ENCODE data around the gene ANKRD31. TPM values are rescaled to one million over a fixed set of nuclear protein-coding genes. Genes with fewer than 3 reads are reported as not detected.

Gene ANKRD31
- total RNA-seq, 1 experiment from 2014 or later = 0.48 TPM

DNA sequence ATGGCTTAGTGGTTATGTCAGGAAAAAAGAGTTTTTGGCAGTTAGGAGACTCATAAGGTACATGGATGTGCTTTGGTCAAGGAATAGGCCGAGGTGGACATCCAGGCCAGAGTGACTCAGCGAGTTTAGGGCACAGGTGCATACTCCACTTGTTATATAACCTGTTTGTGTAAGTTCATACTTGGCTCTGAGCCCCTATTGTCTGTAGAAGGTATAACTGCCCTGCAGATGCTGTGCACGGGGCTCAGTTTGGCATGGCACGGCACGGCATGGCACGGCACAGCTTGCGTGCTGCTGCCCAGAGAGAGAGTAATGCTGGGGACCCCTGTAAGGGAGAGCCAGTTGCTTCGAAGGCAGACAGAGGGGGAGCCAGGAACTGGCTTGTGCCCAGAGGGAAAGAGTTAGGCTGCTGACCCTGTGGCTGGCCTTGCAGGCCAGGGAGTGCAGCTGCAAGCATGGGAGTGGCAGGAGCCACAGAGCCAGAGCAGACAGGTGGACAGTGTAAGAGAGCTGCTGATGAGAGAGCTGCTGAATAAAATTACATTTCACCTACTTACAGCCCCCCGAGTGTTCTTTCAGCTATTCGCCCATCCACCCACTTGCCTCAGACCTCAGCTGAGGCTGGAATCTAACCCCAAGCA is 216.5 kb downstream of the ANKRD31 start:
- Histone ChIP-seq H3K79me2 (ENCODE audit: low read depth) (no peaks in the 10 kb centered on the region), H3K36me3 (ENCODE audit: low read depth) (no peaks in the 10 kb centered on the region), H3K4me1 (replicated peaks; ENCODE audit: insufficient read depth) (peaks cover 23% of the 10 kb centered on the region), H4K20me1 (ENCODE audit: insufficient read depth) (no peaks in the 10 kb centered on the region), H2AFZ (no peak overlapping the region), H3K27me3 (ENCODE audit: insufficient read depth, low read depth) (no peaks in the 10 kb centered on the region), H3K9me3 (ENCODE audit: insufficient read depth, low read depth) (peaks cover 5% of the 10 kb centered on the region; the same call in 1 of the 2 replicates), H3K4me3 (no peak overlapping the region), H3K4me2 (no peak overlapping the region), H3K9me2 (ENCODE audit: insufficient read depth) (no peaks in the 10 kb centered on the region), H3F3A (ENCODE audit: insufficient read depth, low read depth) (no peaks in the 10 kb centered on the region), H3K27ac (peak overlapping the region; percentile 64)
- POLR2A ChIA-PET (ENCODE audit: unreplicated experiment) = no interaction called here
- BruUV-seq (replicated peaks) = no TSS peak
- TF ChIP-seq CTCF (conservative IDR thresholded peaks at IDR 0.05) = no peak; the same call in 1 of the 2 replicates
- CTCF ChIA-PET = interaction anchor here (0.6 kb wide), 1 partner anchor 21 kb away, joined by 4 read pairs; no protein-coding TSS in a partner anchor
- intact Hi-C loops (cut with micrococcal nuclease; ENCODE audit: unreplicated experiment) = no loop called here
- peak; percentile 41 to 80 for DNase-seq

DNA sequence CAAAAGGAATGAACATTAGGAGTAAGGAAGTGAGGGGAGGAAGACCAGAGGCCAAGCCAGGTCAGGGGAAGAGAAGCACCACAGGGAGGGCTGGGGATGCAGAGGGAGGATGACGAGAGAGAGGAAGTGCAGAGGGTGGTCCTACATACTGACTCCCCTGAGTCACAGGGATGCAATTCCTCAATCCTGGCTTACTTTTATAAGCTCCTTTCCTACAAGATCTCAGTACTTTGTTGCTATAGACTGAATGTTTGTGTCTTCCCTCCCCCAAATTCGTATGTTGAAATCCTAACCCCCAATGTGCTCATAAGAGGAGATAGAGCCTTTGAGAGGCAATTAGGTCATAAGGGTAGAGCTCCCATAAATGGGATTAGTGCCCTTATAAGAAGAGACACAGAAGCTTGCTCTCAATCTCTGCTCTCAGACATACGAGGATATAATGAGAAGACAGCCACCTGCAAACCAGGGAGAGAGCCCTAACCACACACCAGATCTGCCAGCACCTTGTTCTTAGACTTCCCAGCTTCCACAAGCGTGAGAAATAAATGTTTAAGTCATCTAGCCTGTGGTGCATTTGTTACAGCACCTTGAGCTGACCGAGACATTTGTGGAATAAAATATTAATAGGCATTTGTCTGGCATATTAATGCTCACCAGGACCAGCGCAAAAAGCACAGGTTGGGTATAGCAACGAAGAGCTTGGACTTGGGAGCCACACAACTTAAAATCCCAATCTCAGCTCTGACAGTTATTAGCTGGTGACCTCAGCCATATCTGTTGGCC is 217.7 kb downstream of the ANKRD31 start:
- no peaks in the 10 kb centered on the region for H3K9me2 ChIP-seq (ENCODE audit: insufficient read depth)
- peaks cover 10% of the 10 kb centered on the region; the same call in 1 of the 2 replicates for H3K9me3 ChIP-seq (ENCODE audit: insufficient read depth, low read depth)
- ChIA-PET POLR2A (ENCODE audit: unreplicated experiment) (interaction anchor here (0.6 to 0.7 kb wide), 2 partner anchors 223 to 614 kb away, joined by 4 to 8 read pairs; no protein-coding TSS in a partner anchor), CTCF (no interaction called here)
- H3F3A ChIP-seq (ENCODE audit: insufficient read depth, low read depth) = no peaks in the 10 kb centered on the region
- no peaks in the 10 kb centered on the region for H3K27me3 ChIP-seq (ENCODE audit: insufficient read depth, low read depth)
- BruUV-seq (replicated peaks) = no TSS peak
- H3K36me3 ChIP-seq (ENCODE audit: low read depth) = no peaks in the 10 kb centered on the region
- no peak overlapping the region for H3K4me2 ChIP-seq
- TF ChIP-seq CTCF (conservative IDR thresholded peaks at IDR 0.05) = no peak
- no peak for TF ChIP-seq EZH2 (IDR thresholded peaks at IDR 0.05; ENCODE audit: low read depth)
- no peak overlapping the region for H2AFZ ChIP-seq
- H4K20me1 ChIP-seq (ENCODE audit: insufficient read depth) = no peaks in the 10 kb centered on the region
- H3K4me1 ChIP-seq (replicated peaks; ENCODE audit: insufficient read depth) = peaks cover 23% of the 10 kb centered on the region
- H3K79me2 ChIP-seq (ENCODE audit: low read depth) = no peaks in the 10 kb centered on the region
- intact Hi-C loops (cut with micrococcal nuclease; ENCODE audit: unreplicated experiment) = no loop called here
- H3K4me3 ChIP-seq = no peak overlapping the region
- no peak for DNase-seq
- H3K27ac ChIP-seq = no peak overlapping the region; the same call in 1 of the 2 replicates

Other genes with a start within 250 kb of the ANKRD31 start
- gene GCNT4, start 184.3 kb downstream of the ANKRD31 start, total RNA-seq (2021) = 1.1 and 1.4 TPM in 2 replicates
- 55.0 and 86.8 TPM in 2 replicates for gene HMGCR, start 100.3 kb upstream of the ANKRD31 start, total RNA-seq (2021)

All from PC-9 (cell line).